Brain microvascular endothelial cell (primary cell): ENCODE data around the gene PLA2G2D.

ENCODE experiments used
- DNase-seq: peaks from one replicate; pipeline ENCODE4 v3.0.0-alpha.2; 2020
- H3K27ac ChIP-seq: fragments of 250-450 bp; sonication (Bioruptor Pico); 2 replicates; pipeline ENCODE4 v1.5.1; 2020; ENCODE audit warnings: mild to moderate bottlenecking, moderate library complexity
- H3K27me3 ChIP-seq: fragments of 250-450 bp; sonication (Bioruptor Pico); replicated peaks from 2 replicates; pipeline ENCODE4 v1.5.1; 2020; ENCODE audit warnings: mild to moderate bottlenecking
- H3K36me3 ChIP-seq: fragments of 250-450 bp; sonication (Bioruptor Pico); replicated peaks from 2 replicates; pipeline ENCODE4 v1.5.1; 2020; ENCODE audit warnings: mild to moderate bottlenecking
- H3K4me3 ChIP-seq: 2 replicates; pipeline ENCODE4 v1.5.1; 2011; ENCODE audit warnings: low read depth, mild to moderate bottlenecking, control low read depth, low read length, moderate library complexity
- in situ Hi-C: cut with HindIII; loops from 2 replicates; pipeline ENCODE4 v1.10.0; 2017; ENCODE audit warnings: low sequenced_read_pairs, low pct_ligation_motif_present
- TF ChIP-seq, protein P1 (sequence below): IDR thresholded peaks from 2 replicates; pipeline ENCODE4 v1.5.1; 2011; ENCODE audit warnings: low read depth, mild to moderate bottlenecking, moderate library complexity, low read length, control low read depth, inconsistent platforms; ENCODE audit errors: missing control alignments

PLA2G2D gene

GRCh38 chr1:20141466-20141865 is 22.1 kb upstream of the PLA2G2D start:
- TF ChIP-seq, protein P1, sequence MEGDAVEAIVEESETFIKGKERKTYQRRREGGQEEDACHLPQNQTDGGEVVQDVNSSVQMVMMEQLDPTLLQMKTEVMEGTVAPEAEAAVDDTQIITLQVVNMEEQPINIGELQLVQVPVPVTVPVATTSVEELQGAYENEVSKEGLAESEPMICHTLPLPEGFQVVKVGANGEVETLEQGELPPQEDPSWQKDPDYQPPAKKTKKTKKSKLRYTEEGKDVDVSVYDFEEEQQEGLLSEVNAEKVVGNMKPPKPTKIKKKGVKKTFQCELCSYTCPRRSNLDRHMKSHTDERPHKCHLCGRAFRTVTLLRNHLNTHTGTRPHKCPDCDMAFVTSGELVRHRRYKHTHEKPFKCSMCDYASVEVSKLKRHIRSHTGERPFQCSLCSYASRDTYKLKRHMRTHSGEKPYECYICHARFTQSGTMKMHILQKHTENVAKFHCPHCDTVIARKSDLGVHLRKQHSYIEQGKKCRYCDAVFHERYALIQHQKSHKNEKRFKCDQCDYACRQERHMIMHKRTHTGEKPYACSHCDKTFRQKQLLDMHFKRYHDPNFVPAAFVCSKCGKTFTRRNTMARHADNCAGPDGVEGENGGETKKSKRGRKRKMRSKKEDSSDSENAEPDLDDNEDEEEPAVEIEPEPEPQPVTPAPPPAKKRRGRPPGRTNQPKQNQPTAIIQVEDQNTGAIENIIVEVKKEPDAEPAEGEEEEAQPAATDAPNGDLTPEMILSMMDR, result no peak
- no peak overlapping the region for H3K4me3 ChIP-seq
- in situ Hi-C loops, result no loop called here
- no peak for DNase-seq
- no peak overlapping the region for H3K27ac ChIP-seq
- no peaks in the 10 kb centered on the region for H3K27me3 ChIP-seq
- H3K36me3 ChIP-seq, result no peaks in the 10 kb centered on the region

- Histone ChIP-seq H3K27me3 (no peaks in the 10 kb centered on the region), H3K27ac (no peak overlapping the region), H3K4me3 (no peak overlapping the region), H3K36me3 (no peaks in the 10 kb centered on the region)
- DNase-seq, result no peak
- TF ChIP-seq, protein P1, result no peak
- in situ Hi-C loops, result no loop called here
Measured at GRCh38 chr1:20141001-20141400, 21.7 kb upstream of the PLA2G2D start.

DNA sequence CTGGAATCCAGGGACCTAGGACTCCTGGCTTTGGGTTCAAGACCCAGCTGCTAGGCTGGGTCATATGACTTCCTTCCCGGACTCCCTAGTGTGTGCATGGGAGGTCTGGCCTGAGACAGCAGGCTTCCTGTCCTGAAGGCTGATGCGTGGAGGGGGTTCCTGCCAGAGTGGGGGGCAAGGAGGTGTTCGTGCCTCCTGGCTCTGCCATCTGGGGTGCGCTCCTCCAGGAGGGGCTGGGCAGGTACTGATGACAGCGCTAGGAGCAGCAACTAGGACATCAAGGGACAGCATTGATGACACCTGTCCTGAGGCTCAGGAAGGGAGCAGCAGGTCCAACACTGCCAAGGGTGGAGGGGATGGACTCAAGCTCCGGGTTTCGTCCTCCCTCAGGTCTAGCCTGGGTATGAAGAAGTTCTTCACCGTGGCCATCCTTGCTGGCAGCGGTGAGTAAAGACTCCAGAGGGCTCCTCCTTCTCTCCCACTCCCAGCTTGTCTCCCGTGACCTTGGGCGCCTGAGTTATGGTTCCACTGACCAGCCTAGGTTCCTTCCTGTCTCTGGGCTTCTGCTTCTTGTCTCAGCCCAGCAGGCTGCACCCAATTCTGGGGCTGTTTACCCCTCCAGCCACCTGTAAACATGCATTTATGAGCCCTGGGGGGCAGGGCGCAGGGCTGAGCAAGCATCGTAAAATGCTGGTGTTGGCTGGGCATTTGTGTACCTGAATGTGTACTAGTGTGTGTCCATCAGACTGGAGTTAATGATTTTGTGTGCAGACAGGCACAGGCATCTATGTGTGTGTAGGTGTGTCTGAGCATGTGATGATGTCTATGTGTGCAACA is 20.7 kb upstream of the PLA2G2D start:
- Histone ChIP-seq H3K36me3 (no peaks in the 10 kb centered on the region), H3K27ac (no peak overlapping the region), H3K27me3 (no peaks in the 10 kb centered on the region), H3K4me3 (no peak overlapping the region)
- in situ Hi-C loops, result no loop called here
- no peak for DNase-seq
- TF ChIP-seq, protein P1, result no peak

DNA sequence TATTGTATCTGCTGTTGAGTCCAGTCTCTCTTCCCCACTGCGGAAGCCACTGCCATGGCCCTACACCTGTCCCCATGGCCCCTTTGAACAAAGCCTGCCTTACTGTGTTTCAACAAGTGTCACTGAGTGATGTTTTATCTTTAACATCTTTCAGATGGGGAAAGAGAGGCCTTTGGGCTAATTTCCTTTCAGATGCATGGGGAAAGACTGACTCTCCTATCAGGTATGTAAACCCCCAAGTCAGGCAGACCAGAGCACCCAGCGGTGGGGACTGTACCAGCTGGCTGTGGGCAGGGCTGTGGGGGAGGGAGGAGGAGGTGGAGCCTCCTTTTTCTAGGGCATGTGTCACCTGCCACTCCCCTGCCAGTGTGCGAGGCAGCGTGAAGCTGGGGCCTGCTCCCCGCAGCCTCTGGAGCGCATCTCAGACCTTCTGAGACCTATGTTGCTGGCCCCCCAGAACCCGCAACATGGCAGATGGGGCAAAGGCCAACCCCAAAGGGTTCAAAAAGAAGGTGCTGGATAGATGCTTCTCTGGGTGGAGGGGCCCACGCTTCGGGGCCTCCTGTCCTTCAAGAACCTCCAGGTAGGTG is 19.7 kb upstream of the PLA2G2D start, which contains the start of gene PLA2G2F:
Gene PLA2G2F, plus strand, starts transcription at position 363 of the 590 bp plus-strand sequence. Its CDS starts 105 bp downstream, at position 468.
- in situ Hi-C loops, result no loop called here
- Histone ChIP-seq H3K27ac (no peak within 1 kb of the TSS), H3K36me3 (no peaks in the 10 kb centered on the region), H3K27me3 (no peaks in the 10 kb centered on the region), H3K4me3 (no peak within 1 kb of the TSS)
- DNase-seq, result no peak
- TF ChIP-seq, protein P1, result no peak

- TF ChIP-seq, protein P1, result no peak
- in situ Hi-C loops, result no loop called here
- no peak overlapping the region for H3K27ac ChIP-seq
- no peaks in the 10 kb centered on the region for H3K36me3 ChIP-seq
- DNase-seq, result no peak
- H3K4me3 ChIP-seq, result no peak overlapping the region
- H3K27me3 ChIP-seq, result no peaks in the 10 kb centered on the region
Measured at GRCh38 chr1:20138346-20138745, 19.0 kb upstream of the PLA2G2D start.
